Eye (tissue), 1 donor: Measurements from ENCODE around the gene BCL7A.
A peak's percentile ranks its signal among the peaks of the same experiment; 100 is the strongest.

ENCODE experiments used
- DNase-seq: peaks from one replicate; pipeline ENCODE4 v3.0.0-alpha.2; 2015

The BCL7A gene

GRCh38 chr12:122079532-122080081, 57.9 kb downstream of the BCL7A start:
- no peak for DNase-seq

DNA sequence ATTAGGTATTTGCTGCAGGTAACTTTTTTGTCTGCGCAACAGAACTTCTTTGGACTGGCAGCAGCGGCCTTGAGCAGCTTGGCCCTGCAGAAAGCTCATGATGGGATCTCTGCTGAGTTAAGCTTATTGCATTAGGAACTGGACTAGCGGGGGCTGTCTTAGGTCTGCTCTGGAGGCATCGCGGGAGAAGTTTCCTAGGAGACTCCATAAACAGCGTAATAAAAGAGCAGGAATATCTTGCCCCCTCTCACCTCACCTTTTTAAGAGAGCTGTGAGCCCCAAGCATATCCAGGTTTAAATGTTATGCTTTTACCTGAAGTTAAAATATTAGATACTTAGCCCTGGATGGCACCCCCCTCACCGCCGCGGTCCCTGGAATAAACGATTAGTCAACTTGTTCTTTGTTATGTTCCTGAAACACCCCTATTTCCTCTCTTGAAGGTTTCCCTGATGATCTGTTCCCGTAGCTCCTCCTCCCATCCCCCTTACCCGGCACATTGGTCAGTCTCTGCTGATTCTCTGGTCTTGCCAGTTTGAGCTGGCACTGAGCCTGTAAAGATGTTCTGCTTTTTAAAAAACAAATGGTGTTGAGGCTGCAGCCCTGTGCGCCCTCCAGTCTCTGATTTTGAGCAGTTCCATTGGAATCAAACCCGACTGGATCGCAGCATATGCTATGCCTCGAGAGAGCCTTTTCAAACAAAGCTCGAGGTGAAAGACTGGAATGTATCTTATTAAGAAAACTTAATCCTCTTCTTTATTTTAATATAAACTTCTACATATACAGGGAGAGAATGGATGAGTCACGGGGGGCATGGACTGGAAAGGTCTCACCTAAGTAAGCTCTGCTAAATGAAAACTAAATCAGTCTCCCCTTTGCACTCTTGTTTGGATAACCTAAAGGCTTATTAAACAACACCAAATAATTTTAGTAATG, 58.7 kb downstream of the BCL7A start:
- no peak for DNase-seq

GRCh38 chr12:122081083-122081696, 59.5 kb downstream of the BCL7A start:
- no peak for DNase-seq

GRCh38 chr12:122081697-122082221, 60.1 kb downstream of the BCL7A start:
- no peak for DNase-seq

GRCh38 chr12:122082621-122083356, 61.1 kb downstream of the BCL7A start:
- DNase-seq, result no peak

- DNase-seq, result no peak
Measured at GRCh38 chr12:122084857-122085405, 63.2 kb downstream of the BCL7A start.

- DNase-seq, result no peak
Measured at GRCh38 chr12:122085591-122085990, 63.9 kb downstream of the BCL7A start.

DNA sequence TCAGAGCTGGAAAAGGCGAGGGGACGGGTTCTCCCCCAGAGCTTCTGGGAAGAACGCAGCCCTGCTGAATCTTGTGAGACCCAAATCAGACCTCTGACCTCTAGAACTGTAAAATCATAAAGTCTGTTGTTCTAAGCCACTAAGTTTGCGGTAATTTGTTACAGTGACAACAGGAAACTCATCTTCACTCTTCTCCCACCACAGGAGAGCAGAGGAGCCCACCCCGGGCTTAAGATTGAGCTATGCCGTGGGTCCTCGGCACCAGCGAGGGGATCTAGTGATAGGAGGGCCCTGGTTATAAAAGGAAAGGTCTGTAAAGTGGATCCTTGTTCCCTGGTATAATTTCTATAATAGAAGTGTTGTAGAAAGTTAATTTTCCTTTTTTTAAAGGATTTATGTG, 64.4 kb downstream of the BCL7A start:
- DNase-seq, result no peak

- DNase-seq, result no peak
Measured at GRCh38 chr12:122086641-122087285, 65.1 kb downstream of the BCL7A start.

GRCh38 chr12:122087431-122088178, 65.9 kb downstream of the BCL7A start:
- peak; percentile 68 for DNase-seq

DNA sequence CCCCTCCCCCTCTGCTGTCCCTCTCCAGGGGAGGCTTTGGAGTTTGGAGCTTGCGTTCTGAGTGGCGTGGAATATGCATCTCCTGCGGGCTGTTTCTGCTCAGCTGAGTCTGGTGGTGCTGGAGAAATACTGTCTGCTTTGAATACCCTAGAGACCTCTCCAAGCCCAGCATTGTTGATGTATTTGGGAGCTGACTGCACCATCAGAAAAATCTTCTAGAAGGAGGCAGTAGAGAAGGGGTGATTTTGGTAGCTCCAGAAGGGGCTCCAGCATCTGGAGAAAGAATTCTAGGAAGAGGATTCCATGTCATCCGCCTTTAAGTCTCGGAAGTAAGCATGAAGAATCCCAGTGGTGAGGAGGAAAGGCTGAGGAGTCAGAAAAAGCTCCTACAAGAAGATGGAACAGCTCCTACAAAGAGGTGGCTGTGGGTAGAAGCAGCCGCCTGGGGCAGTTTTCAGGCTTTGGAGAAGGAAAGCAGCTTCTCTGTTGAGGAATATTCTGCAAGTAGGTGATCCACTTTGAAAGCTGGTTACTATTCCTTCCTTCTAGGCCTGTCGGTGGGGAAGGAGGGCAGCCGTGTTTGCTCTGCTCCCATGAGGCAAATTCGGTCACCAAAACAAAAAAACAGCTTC, 66.6 kb downstream of the BCL7A start:
- no peak for DNase-seq

- DNase-seq, result no peak
Measured at GRCh38 chr12:122089077-122089476, 67.4 kb downstream of the BCL7A start.

DNA sequence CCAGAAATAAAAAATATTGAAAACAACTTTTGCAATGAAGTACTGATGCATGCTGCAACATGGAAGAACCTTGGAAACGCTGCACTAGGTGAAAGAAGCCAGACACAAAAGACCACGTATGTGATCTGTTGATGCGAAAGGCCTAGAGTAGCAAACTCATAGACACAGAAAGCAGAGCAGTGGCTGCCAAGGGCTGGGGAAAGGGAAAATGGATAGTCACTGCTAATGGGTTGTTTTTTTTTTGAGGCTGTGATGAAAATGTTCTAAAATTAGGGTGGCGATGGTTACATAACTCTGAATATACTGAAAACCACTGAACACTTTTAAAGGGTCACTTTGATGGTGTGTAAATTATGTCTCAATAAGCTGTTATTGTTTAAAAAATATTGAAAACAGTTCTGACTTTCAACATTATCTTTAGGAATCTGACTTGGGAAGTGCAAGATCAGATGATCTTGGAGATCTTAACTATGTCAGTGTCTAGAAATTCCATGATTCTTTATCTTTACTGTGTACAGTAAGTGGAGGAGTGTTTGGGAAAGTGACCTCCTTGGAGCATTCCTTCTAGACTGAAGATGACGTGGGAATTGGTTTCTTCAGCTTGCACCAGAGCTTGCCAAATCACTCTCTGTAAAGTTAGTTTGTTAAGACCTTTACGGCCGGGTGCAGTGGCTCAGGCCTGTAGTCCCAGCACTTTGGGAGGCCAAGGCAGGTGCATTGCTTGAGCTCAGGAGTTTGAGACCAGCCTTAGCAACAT, 69.3 kb downstream of the BCL7A start:
- no peak for DNase-seq

DNA sequence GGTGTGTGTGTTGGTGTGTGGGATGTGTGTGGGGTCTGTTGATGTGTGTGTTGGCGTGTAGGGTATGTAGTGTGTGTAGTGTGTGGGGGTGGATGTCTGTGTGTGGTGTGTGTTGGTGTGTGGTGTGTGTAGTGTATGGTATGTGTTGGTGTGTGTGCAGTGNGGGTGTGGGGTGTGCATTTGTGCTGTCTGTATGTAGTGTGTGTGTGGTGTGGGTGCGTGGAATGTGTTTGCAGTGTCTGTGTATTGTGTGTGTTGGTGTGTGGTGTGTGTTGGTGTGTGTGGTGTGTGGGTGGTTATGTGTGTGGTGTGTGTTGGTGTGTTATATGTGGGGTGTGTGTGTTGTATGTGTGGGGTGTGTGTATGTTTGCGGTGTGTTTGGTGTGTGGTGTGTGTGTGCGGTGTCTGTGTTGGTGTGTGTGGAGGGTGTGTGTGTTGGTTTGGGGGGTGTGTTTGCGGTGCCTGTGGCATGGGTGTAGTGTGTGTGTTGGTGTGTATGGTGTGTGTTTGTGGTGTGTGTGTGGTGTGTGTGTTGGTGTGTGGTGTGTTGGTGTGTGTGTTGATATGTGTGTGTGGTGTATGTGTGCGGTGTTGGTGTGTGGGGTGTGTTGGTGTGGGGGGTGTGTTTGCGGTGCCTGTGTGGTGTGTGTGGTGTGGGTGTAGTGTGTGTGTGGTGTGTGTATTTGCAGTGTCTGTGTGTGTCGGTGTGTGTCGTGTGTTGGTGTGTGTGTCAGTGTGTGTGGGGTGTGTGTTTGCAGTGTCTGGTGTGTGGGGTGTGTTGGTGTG, 71.6 kb downstream of the BCL7A start:
- no peak for DNase-seq

DNA sequence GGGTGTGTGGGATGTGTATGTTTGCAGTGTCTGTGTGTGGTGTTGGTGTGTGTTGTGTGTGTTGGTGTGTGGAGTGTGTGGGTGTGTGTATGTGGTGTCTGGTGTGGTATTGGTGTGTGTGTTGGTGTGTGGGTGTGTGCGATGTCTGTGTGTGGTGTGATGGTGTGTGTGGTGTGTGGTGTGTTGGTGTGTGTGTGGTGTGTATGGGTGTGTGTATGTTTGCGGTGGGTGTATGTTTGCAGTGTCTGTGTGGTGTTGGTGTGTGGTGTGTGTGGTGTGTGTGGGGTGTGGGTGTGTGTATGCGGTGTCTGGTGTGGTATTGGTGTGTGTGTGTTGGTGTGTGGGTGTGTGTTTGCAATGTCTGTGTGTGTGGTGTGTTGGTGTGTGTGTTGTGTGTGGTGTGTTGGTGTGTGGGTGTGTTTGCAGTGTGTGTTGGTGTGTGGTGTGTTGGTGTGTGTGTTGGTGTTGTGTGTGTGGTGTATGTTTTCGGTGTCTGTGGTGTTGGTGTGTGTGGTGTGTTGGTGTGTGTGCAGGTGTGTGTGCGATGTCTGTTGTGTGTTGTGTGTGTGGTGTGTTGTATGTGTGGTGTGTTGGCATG, 72.6 kb downstream of the BCL7A start:
- no peak for DNase-seq

DNA sequence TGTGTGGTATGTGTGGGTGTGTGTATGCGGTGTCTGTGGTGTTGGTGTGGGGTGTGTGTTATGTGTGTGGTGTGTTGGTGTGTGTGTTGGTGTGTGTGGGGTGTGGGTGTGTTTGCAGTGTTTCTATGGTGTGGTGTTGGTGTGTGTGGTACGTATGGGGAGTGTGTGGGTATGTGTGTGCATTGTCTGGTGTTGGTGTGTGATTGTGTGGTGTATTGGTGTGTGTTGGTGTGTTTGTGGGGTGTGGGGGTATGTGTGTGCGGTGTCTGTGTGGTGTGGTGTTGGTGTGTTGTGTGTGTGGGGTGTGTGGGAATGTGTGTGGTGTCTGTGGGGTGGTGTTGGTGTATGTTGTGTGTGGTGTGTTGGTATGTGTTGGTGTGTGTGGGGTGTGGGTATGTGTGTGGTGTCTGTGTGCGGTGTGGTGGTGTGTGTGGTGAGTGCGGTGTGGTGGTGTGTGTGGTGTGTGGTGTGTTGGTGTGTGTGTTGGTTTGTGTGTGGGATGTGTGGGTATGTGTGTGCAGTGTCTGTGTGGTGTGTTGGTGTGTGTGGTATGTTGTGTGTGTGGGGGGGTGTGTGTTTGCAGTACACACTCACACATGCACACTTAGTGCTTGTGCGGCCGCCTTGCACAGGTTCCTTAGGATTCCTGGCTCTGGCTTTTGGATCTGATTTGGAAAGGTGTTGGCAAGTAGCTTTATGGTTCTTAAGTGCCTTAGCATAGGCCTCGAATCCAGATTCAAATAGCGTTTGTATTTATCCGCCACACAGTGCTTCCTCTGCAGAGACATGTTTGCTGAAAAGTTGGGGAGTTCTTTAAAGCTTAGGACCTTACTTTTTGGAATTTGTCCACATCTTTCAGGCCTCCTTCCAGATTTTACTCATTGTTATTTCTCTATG, 73.3 kb downstream of the BCL7A start:
- DNase-seq, result peak; percentile 57

DNA sequence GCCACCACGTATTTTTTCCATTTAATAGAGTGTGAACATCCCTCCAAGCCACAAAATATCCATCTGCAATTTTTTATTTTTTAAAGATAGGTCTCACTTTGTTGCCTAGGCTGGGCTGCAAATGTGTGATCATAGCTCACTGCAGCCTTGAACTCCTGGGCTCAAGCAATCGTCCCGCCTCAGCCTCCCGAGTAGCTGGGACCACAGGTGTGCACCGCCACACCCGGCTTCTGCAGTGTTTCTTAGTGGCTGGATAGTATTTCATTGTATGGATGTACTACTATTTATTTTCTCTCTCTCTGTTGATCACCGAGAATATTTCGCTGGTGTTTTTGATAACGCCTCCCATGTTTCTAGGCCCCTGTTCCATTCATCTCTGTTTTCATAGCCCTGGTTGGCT, 74.3 kb downstream of the BCL7A start:
- DNase-seq, result no peak
